GM18951 (cell line): ENCODE data around the gene MRPL49.
"Not testable (repeated sequence)": the region's sequence is repeated elsewhere in the genome, so short reads cannot be mapped to it uniquely, and the experiment has no call there.

ENCODE experiments used
- POLR2A ChIP-seq: IDR thresholded peaks from 4 replicates; pipeline ENCODE4 v1.6.1; 2011; ENCODE audit warnings: mild to moderate bottlenecking; ENCODE audit not compliant: insufficient read length, insufficient read depth; ENCODE audit errors: extremely low read depth
- in situ Hi-C: fragments of 300-500 bp; cut with MboI; formaldehyde crosslinking; loops from one replicate; pipeline ENCODE4 v1.12.0; 2022; ENCODE audit warnings: low sequenced_read_pairs, mixed read lengths, inconsistent platforms; ENCODE audit not compliant: unreplicated experiment

The MRPL49 gene

GRCh38 chr11:65160643-65161042 lies 38.5 kb downstream of the MRPL49 start:
- TF ChIP-seq POLR2A, result no peak
- in situ Hi-C loops, result no loop called here

GRCh38 chr11:65163684-65164083 lies 41.6 kb downstream of the MRPL49 start:
- no peak for TF ChIP-seq POLR2A
- in situ Hi-C loops, result no loop called here

- in situ Hi-C loops, result no loop called here
- TF ChIP-seq POLR2A, result no peak
Measured at GRCh38 chr11:65165410-65166317, 43.5 kb downstream of the MRPL49 start.

GRCh38 chr11:65166893-65167292 lies 44.8 kb downstream of the MRPL49 start:
- in situ Hi-C loops, result no loop called here
- no peak for TF ChIP-seq POLR2A

GRCh38 chr11:65167656-65168055 lies 45.5 kb downstream of the MRPL49 start:
- in situ Hi-C loops, result no loop called here
- TF ChIP-seq POLR2A, result no peak

GRCh38 chr11:65169164-65169641 lies 47.1 kb downstream of the MRPL49 start:
- in situ Hi-C loops, result no loop called here

GRCh38 chr11:65170058-65170534 lies 48.0 kb downstream of the MRPL49 start, which contains the start of gene SPDYC:
SPDYC (plus strand) TSS chr11:65170233; CDS start chr11:65171358, 1,125 bp downstream.
- no peak for TF ChIP-seq POLR2A
- in situ Hi-C loops, result no loop called here

More at GRCh38 chr11:65169164-65169641, 47.1 kb downstream of the MRPL49 start:
- no peak for TF ChIP-seq POLR2A

- in situ Hi-C loops, result no loop called here
Measured at GRCh38 chr11:65172600-65172999, 50.5 kb downstream of the MRPL49 start.

GRCh38 chr11:65174571-65175010 lies 52.5 kb downstream of the MRPL49 start:
- in situ Hi-C loops, result not testable (repeated sequence)

More at GRCh38 chr11:65172600-65172999, 50.5 kb downstream of the MRPL49 start:
- TF ChIP-seq POLR2A, result no peak
